IMR-90 (cell line): ENCODE measurements around the gene ELL2. TPM values are rescaled to one million over a fixed set of nuclear protein-coding genes. Genes with fewer than 3 reads are reported as not detected.

Experiments used
- ATAC-seq: fragments of 200-7000 bp; cut with Tn5 transposase; 2 replicates; pipeline ENCODE4 v1.9.1; 2020; ENCODE audit warnings: low read depth, mild to moderate bottlenecking, moderate library complexity
- BruUV-seq: library from RNA; stranded (reverse); fragments of 400-500 nt; replicated peaks from 2 replicates; lab custom pipeline; 2021; lab: Mats Ljungman, UMichigan
- CTCF ChIA-PET: fragments of 300-600 bp; formaldehyde crosslinking; extraction: SDS; loops from one replicate; lab custom pipeline; 2021; ENCODE audit warnings: antibody characterized with exemption; lab: Yijun Ruan, JAX
- POLR2A ChIA-PET: fragments of 300-600 bp; sonication (Branson Sonifier 250); formaldehyde crosslinking; loops from one replicate; lab custom pipeline; 2022; ENCODE audit warnings: antibody characterized with exemption; ENCODE audit not compliant: unreplicated experiment; lab: Charles Lee
- DNase-seq: peaks from one replicate; pipeline ENCODE4 v3.0.0; 2013
- H2AFZ ChIP-seq: replicated peaks from 2 replicates; pipeline ENCODE3; 2013; ENCODE audit warnings: low read length, mild to moderate bottlenecking; ENCODE audit not compliant: poor library complexity
- H2AK5ac ChIP-seq: 2 replicates; pipeline ENCODE4 v1.6.1; 2013; ENCODE audit warnings: low read depth, low read length, inconsistent platforms
- H2AK9ac ChIP-seq: replicated peaks from 2 replicates; pipeline ENCODE3; 2013; ENCODE audit warnings: mild to moderate bottlenecking, low read depth, low read length, moderate library complexity; ENCODE audit not compliant: poor library complexity
- H2BK120ac ChIP-seq: 2 replicates; pipeline ENCODE4 v1.6.1; 2013; ENCODE audit warnings: low read depth, low read length, inconsistent platforms
- H2BK15ac ChIP-seq: 3 replicates; pipeline ENCODE4 v1.6.1; 2013; ENCODE audit warnings: low read depth, low read length, inconsistent platforms
- H2BK20ac ChIP-seq: 2 replicates; pipeline ENCODE4 v1.6.1; 2013; ENCODE audit warnings: low read depth, mild to moderate bottlenecking, inconsistent platforms, low read length, moderate library complexity
- H2BK5ac ChIP-seq: 2 replicates; pipeline ENCODE4 v1.6.1; 2013; ENCODE audit warnings: mild to moderate bottlenecking, low read depth, low read length, inconsistent platforms; ENCODE audit not compliant: poor library complexity, severe bottlenecking
- H3K14ac ChIP-seq: replicated peaks from 2 replicates; pipeline ENCODE4 v1.6.1; 2013; ENCODE audit warnings: low read depth, low read length, inconsistent platforms
- H3K18ac ChIP-seq: 2 replicates; pipeline ENCODE4 v1.6.1; 2013; ENCODE audit warnings: low read depth, low read length, control low read depth
- H3K23ac ChIP-seq: 2 replicates; pipeline ENCODE4 v1.6.1; 2013; ENCODE audit warnings: low read depth, low read length, inconsistent platforms
- H3K27ac ChIP-seq: 2 replicates; pipeline ENCODE4 v1.5.1; 2013; ENCODE audit warnings: mild to moderate bottlenecking, control low read depth, low read length; ENCODE audit not compliant: insufficient read depth
- H3K27me3 ChIP-seq: 2 replicates; pipeline ENCODE4 v1.6.1; 2013; ENCODE audit warnings: low read length; ENCODE audit not compliant: control insufficient read depth, insufficient read depth
- H3K36me3 ChIP-seq: 2 replicates; pipeline ENCODE4 v1.6.1; 2013; ENCODE audit warnings: low read length, mixed read lengths; ENCODE audit not compliant: control insufficient read depth, insufficient read depth
- H3K4ac ChIP-seq: 2 replicates; pipeline ENCODE4 v1.6.1; 2013; ENCODE audit warnings: low read depth, low read length, inconsistent platforms
- H3K4me1 ChIP-seq: 2 replicates; pipeline ENCODE4 v1.6.1; 2013; ENCODE audit warnings: low read length, mixed read lengths; ENCODE audit not compliant: control insufficient read depth, insufficient read depth
- H3K4me2 ChIP-seq: 2 replicates; pipeline ENCODE4 v1.6.1; 2013; ENCODE audit warnings: low read depth, mild to moderate bottlenecking, control low read depth, low read length, moderate library complexity
- H3K4me3 ChIP-seq: 2 replicates; pipeline ENCODE4 v1.5.1; 2013; ENCODE audit warnings: low read depth, mild to moderate bottlenecking, control low read depth, low read length, moderate library complexity; ENCODE audit not compliant: insufficient read depth
- H3K56ac ChIP-seq: 2 replicates; pipeline ENCODE4 v1.6.1; 2013; ENCODE audit warnings: low read length, inconsistent platforms; ENCODE audit not compliant: insufficient read depth; ENCODE audit errors: extremely low read depth
- H3K79me1 ChIP-seq, 2 experiments: 2 replicates each; pipeline ENCODE4 v1.6.1; 2013; ENCODE audit warnings: low read length in 2 of 2, inconsistent platforms in 1 of 2, low read depth in 1 of 2
- H3K9ac ChIP-seq: 2 replicates; pipeline ENCODE4 v1.6.1; 2013; ENCODE audit warnings: low read depth, low read length, control low read depth
- H3K9me1 ChIP-seq: 2 replicates; pipeline ENCODE4 v1.6.1; 2013; ENCODE audit warnings: low read length, inconsistent platforms; ENCODE audit not compliant: insufficient read depth
- H3K9me3 ChIP-seq: 2 replicates; pipeline ENCODE4 v1.6.1; 2013; ENCODE audit warnings: low read length; ENCODE audit not compliant: control insufficient read depth, insufficient read depth
- H4K20me1 ChIP-seq: 2 replicates; pipeline ENCODE4 v1.6.1; 2013; ENCODE audit warnings: low read length, inconsistent platforms; ENCODE audit not compliant: insufficient read depth
- H4K5ac ChIP-seq: 2 replicates; pipeline ENCODE4 v1.6.1; 2013; ENCODE audit warnings: mild to moderate bottlenecking, low read depth, low read length, control low read depth
- H4K8ac ChIP-seq, 2 experiments: 2 replicates each; pipeline ENCODE4 v1.6.1; 2013; ENCODE audit warnings: low read depth in 2 of 2, low read length in 2 of 2, control low read depth in 1 of 2, inconsistent platforms in 1 of 2
- H4K91ac ChIP-seq: 2 replicates; pipeline ENCODE4 v1.6.1; 2013; ENCODE audit warnings: low read depth, low read length, inconsistent platforms; ENCODE audit not compliant: insufficient read depth
- BHLHE40 ChIP-seq: fragments of 150-350 bp; IDR thresholded peaks from 2 replicates; pipeline ENCODE4 v1.6.1; 2016; ENCODE audit warnings: mild to moderate bottlenecking, low read depth, low read length
- CEBPB ChIP-seq: IDR thresholded peaks from 2 replicates; pipeline ENCODE4 v1.6.1; 2012; ENCODE audit warnings: low read depth, low read length, improper control_type of control experiment
- CHD1 ChIP-seq: IDR thresholded peaks from 2 replicates; pipeline ENCODE4 v1.6.1; 2012; ENCODE audit warnings: low read depth, low read length, improper control_type of control experiment
- ELK1 ChIP-seq: fragments of 150-350 bp; IDR thresholded peaks from 2 replicates; pipeline ENCODE4 v1.6.1; 2016; ENCODE audit warnings: low read depth, mild to moderate bottlenecking, low read length, moderate library complexity, borderline replicate concordance
- FOS ChIP-seq: fragments of 150-350 bp; IDR thresholded peaks from 2 replicates; pipeline ENCODE4 v1.6.1; 2016; ENCODE audit warnings: low read depth, low read length
- MAFK ChIP-seq: IDR thresholded peaks from 2 replicates; pipeline ENCODE4 v1.6.1; 2012; ENCODE audit warnings: low read depth, low read length, improper control_type of control experiment
- MAZ ChIP-seq: IDR thresholded peaks from 2 replicates; pipeline ENCODE4 v1.6.1; 2012; ENCODE audit warnings: low read depth, mild to moderate bottlenecking, low read length, improper control_type of control experiment, moderate library complexity, borderline replicate concordance
- MXI1 ChIP-seq: IDR thresholded peaks from 2 replicates; pipeline ENCODE4 v1.6.1; 2012; ENCODE audit warnings: low read depth, mild to moderate bottlenecking, low read length, moderate library complexity, borderline replicate concordance
- NFE2L2 ChIP-seq: fragments of 150-350 bp; IDR thresholded peaks from 2 replicates; pipeline ENCODE4 v1.6.1; 2016; ENCODE audit warnings: low read depth, mild to moderate bottlenecking, low read length
- POLR2A ChIP-seq: IDR thresholded peaks from 2 replicates; pipeline ENCODE4 v1.6.1; 2012; ENCODE audit warnings: mild to moderate bottlenecking, low read depth, low read length
- RAD21 ChIP-seq: IDR thresholded peaks from 2 replicates; pipeline ENCODE4 v1.6.1; 2012; ENCODE audit warnings: low read length, improper control_type of control experiment
- RCOR1 ChIP-seq: IDR thresholded peaks from 2 replicates; pipeline ENCODE4 v1.6.1; 2012; ENCODE audit warnings: mild to moderate bottlenecking, low read length, improper control_type of control experiment; ENCODE audit not compliant: insufficient replicate concordance
- RFX5 ChIP-seq: IDR thresholded peaks from 2 replicates; pipeline ENCODE4 v1.8.0; 2012; ENCODE audit warnings: low read depth, mild to moderate bottlenecking, low read length, moderate library complexity
- SMC3 ChIP-seq: fragments of 150-350 bp; IDR thresholded peaks from 2 replicates; pipeline ENCODE4 v1.6.1; 2016; ENCODE audit warnings: low read depth, mild to moderate bottlenecking, antibody characterized with exemption, low read length, moderate library complexity
- WGBS, 2 experiments: methylation state at CpG; one replicate each; pipeline versions ENCODE4 v1.1.5 to v1.1.7; 2013; ENCODE audit warnings: missing lambda C conversion rate in 2 of 2; ENCODE audit not compliant: insufficient read length in 1 of 2; ENCODE audit errors: extremely low coverage in 2 of 2; 5-methylcytosine and 5-hydroxymethylcytosine counted together
- dilution Hi-C: fragments of 300-500 bp; cut with HindIII; formaldehyde crosslinking; loops from one replicate; pipeline ENCODE4 v1.14.3; 2018; ENCODE audit warnings: low sequenced_read_pairs; ENCODE audit not compliant: unreplicated experiment
- in situ Hi-C: fragments of 300-500 bp; cut with MboI; formaldehyde crosslinking; loops from 3 replicates; pipeline ENCODE4 v1.14.3; 2019; ENCODE audit warnings: low sequenced_read_pairs, inconsistent platforms, mixed read lengths
- intact Hi-C: fragments of 100-400 bp; cut with micrococcal nuclease; formaldehyde crosslinking; loops from 2 replicates; pipeline ENCODE4 v1.10.0; 2022
- polyA plus RNA-seq, 3 experiments: library from polyadenylated mRNA; depleted of rRNA; stranded (reverse); fragments of >200 nt; gene quantifications; 2 replicates each; pipeline ENCODE4 v1.2.3, GENCODE V29; 2012; ENCODE audit warnings: low replicate concordance in 1 of 3
- total RNA-seq: library from RNA; depleted of rRNA; stranded (reverse); fragments of >200 nt; gene quantifications from 2 replicates; pipeline ENCODE4 v1.2.3, GENCODE V29; 2012
- TF ChIP-seq, protein P1 (sequence below): fragments of 150-350 bp; IDR thresholded peaks from 2 replicates; pipeline ENCODE4 v1.6.1; 2017; ENCODE audit warnings: mild to moderate bottlenecking, antibody characterized with exemption, low read length, low read depth
- TF ChIP-seq, protein P2 (sequence below): conservative IDR thresholded peaks from 2 replicates; pipeline ENCODE4 v1.5.1; 2012; ENCODE audit warnings: mild to moderate bottlenecking, low read depth, low read length, improper control_type of control experiment

ELL2 gene
- total and polyA plus RNA-seq, 2 of the 4 experiments (the other 2 are of a cell fraction), result 61.4 to 92.5 TPM

GRCh38 chr5:95928724-95929253, 32.9 kb downstream of the ELL2 start:
- POLR2A ChIA-PET, result no interaction called here
- peaks cover 9% of the 10 kb centered on the region for H3K9me1 ChIP-seq
- DNase-seq (no peak), ATAC-seq (no peak)
- no peak overlapping the region for H4K91ac ChIP-seq
- H3K9ac ChIP-seq, result no peak overlapping the region
- H2BK20ac ChIP-seq, result no peak overlapping the region
- H3K18ac ChIP-seq, result no peak overlapping the region; the same call in 1 of the 2 replicates
- H4K8ac ChIP-seq, result 0 out of 4 replicates have a peak overlapping the region, but pooled peaks of 1 of the 2 experiments have one; percentile 46
- H3K9me3 ChIP-seq, result no peaks in the 10 kb centered on the region
- H4K5ac ChIP-seq, result no peak overlapping the region
- H3K4ac ChIP-seq, result 0 out of 2 replicates have a peak overlapping the region, but pooled peaks have one; percentile 4
- no peak overlapping the region for H2BK15ac ChIP-seq
- CTCF ChIA-PET, result interaction anchor here (0.6 kb wide), 1 partner anchor 13 kb away, joined by 3 read pairs; no protein-coding TSS in a partner anchor
- dilution Hi-C loops, result no loop called here
- H3K36me3 ChIP-seq, result peaks cover 19% of the 10 kb centered on the region
- BruUV-seq, result no TSS peak
- peaks cover 0 to 66% of the 10 kb centered on the region in 2 experiments; a peak in 3 of 4 replicates for H3K79me1 ChIP-seq
- no peak overlapping the region for H2AK5ac ChIP-seq
- H3K4me1 ChIP-seq, result peaks cover 21% of the 10 kb centered on the region
- no peak overlapping the region for H3K23ac ChIP-seq
- no peak overlapping the region for H3K27ac ChIP-seq
- H3K14ac ChIP-seq, result no peak overlapping the region
- no peak overlapping the region for H2BK120ac ChIP-seq
- H2AFZ ChIP-seq, result no peak overlapping the region
- peaks cover 85% of the 10 kb centered on the region for H4K20me1 ChIP-seq
- WGBS, 2 experiments, result 100% methylated on average over 3 of the region's 7 CpGs; no CpG with 5 or more reads in 1 of the 2 experiments
- in situ Hi-C loops, result no loop called here
- no peak overlapping the region for H3K4me3 ChIP-seq
- H2BK5ac ChIP-seq, result no peak overlapping the region
- H3K4me2 ChIP-seq, result peak overlapping the region; percentile 29; the same call in 1 of the 2 replicates
- H3K56ac ChIP-seq, result no peak overlapping the region
- intact Hi-C loops, result no loop called here
- TF ChIP-seq RFX5, result no peak
- TF ChIP-seq, protein P1, sequence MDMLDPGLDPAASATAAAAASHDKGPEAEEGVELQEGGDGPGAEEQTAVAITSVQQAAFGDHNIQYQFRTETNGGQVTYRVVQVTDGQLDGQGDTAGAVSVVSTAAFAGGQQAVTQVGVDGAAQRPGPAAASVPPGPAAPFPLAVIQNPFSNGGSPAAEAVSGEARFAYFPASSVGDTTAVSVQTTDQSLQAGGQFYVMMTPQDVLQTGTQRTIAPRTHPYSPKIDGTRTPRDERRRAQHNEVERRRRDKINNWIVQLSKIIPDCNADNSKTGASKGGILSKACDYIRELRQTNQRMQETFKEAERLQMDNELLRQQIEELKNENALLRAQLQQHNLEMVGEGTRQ, result no peak
- TF ChIP-seq SMC3, result no peak
- no peak for TF ChIP-seq NFE2L2
- no peak for TF ChIP-seq ELK1
- no peak for TF ChIP-seq CEBPB
- TF ChIP-seq BHLHE40, result no peak
- TF ChIP-seq RAD21, result no peak
- TF ChIP-seq FOS, result no peak
- no peak for TF ChIP-seq CHD1
- TF ChIP-seq MAZ, result no peak
- no peak for TF ChIP-seq POLR2A
- TF ChIP-seq MXI1, result no peak
- TF ChIP-seq RCOR1, result no peak
- TF ChIP-seq MAFK, result no peak
- TF ChIP-seq, protein P2, sequence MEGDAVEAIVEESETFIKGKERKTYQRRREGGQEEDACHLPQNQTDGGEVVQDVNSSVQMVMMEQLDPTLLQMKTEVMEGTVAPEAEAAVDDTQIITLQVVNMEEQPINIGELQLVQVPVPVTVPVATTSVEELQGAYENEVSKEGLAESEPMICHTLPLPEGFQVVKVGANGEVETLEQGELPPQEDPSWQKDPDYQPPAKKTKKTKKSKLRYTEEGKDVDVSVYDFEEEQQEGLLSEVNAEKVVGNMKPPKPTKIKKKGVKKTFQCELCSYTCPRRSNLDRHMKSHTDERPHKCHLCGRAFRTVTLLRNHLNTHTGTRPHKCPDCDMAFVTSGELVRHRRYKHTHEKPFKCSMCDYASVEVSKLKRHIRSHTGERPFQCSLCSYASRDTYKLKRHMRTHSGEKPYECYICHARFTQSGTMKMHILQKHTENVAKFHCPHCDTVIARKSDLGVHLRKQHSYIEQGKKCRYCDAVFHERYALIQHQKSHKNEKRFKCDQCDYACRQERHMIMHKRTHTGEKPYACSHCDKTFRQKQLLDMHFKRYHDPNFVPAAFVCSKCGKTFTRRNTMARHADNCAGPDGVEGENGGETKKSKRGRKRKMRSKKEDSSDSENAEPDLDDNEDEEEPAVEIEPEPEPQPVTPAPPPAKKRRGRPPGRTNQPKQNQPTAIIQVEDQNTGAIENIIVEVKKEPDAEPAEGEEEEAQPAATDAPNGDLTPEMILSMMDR, result no peak
- H3K27me3 ChIP-seq, result no peaks in the 10 kb centered on the region
- no peak overlapping the region for H2AK9ac ChIP-seq
